Adrenal gland (tissue), 12 donors: ENCODE measurements around the gene B4GALT1. TPM values are rescaled to one million over a fixed set of nuclear protein-coding genes. Genes with fewer than 3 reads are reported as not detected.
A peak's percentile ranks its signal among the peaks of the same experiment; 100 is the strongest.
"Not testable (repeated sequence)": the region's sequence is repeated elsewhere in the genome, so short reads cannot be mapped to it uniquely, and the experiment has no call there.

ENCODE experiments used
- DNase-seq, 7 donors: peaks; one replicate each; pipeline ENCODE4 v3.0.0-alpha.2; 2019 to 2020
- H3K27ac ChIP-seq, 5 donors: fragments of 200-600 bp; sonication (generic) in 4 of 5; 1 replicate in 3 of 5; 2 replicates in 2 of 5; pipeline versions ENCODE4 v1.5.1 to v1.8.0; 2016 to 2020; ENCODE audit warnings: mild to moderate bottlenecking in 1 of 5
- H3K27me3 ChIP-seq: fragments of 200-600 bp; 2 replicates; pipeline ENCODE4 v1.8.0; 2021
- H3K36me3 ChIP-seq, 2 donors: fragments of 200-600 bp; replicated peaks in 1 of 2; 1 replicate in 1 of 2; 2 replicates in 1 of 2; pipeline versions ENCODE4 v1.5.1 to v1.8.0; 2018 to 2022
- H3K4me1 ChIP-seq, 2 donors: fragments of 200-600 bp; replicated peaks in 1 of 2; 1 replicate in 1 of 2; 2 replicates in 1 of 2; pipeline versions ENCODE4 v1.5.1 to v1.8.0; 2018 to 2021
- H3K4me3 ChIP-seq, 4 donors: fragments of 200-600 bp; sonication (generic) in 3 of 4; one replicate each; pipeline ENCODE4 v1.5.1; 2016 to 2018
- H3K9me3 ChIP-seq, 3 donors: fragments of 200-600 bp; sonication (generic) in 1 of 3; replicated peaks in 1 of 3; 1 replicate in 2 of 3; 2 replicates in 1 of 3; pipeline versions ENCODE4 v1.5.1 to v1.8.0; 2016 to 2021
- CTCF ChIP-seq, 6 experiments: fragments of 450-650 bp in 4 of 6; fragments of 200-600 bp in 2 of 6; sonication (generic) in 1 of 6; IDR thresholded peaks; 1 replicate in 5 of 6; 2 replicates in 1 of 6; pipeline versions ENCODE4 v1.5.1 to v1.8.0; 2016 to 2021; ENCODE audit warnings: antibody characterized with exemption in 6 of 6, mild to moderate bottlenecking in 2 of 6, moderate library complexity in 1 of 6
- POLR2A ChIP-seq, 2 donors: fragments of 450-650 bp; IDR thresholded peaks; one replicate each; pipeline ENCODE4 v1.6.1; 2017; ENCODE audit warnings: antibody characterized with exemption in 2 of 2, mild to moderate bottlenecking in 2 of 2, moderate library complexity in 1 of 2
- WGBS, 4 donors: extraction: QIAGEN DNeasy Blood & Tissue Kit in 2 of 4; methylation state at CpG; one replicate each; pipeline versions ENCODE4 v1.1.5 to v1.1.7; 2013 to 2017; 5-methylcytosine and 5-hydroxymethylcytosine counted together
- intact Hi-C, 2 donors: fragments of 100-400 bp; cut with DNase I; formaldehyde crosslinking; loops; one replicate each; pipeline versions ENCODE4 v1.14.1 to v1.15.0; 2022 to 2023
- polyA plus RNA-seq, 3 donors: library from polyadenylated mRNA; stranded (reverse); fragments of 200-250 nt in 2 of 3; fragments of 350-450 nt in 1 of 3; fragmentation: Illumina TruSeq in 1 of 3; extraction: RNeasy Lipid Tissue Mini Kit (QIAGEN cat#74804) in 1 of 3; gene quantifications; one replicate each; pipeline ENCODE4 v1.2.3, GENCODE V29; 2013 to 2014
- total RNA-seq, 9 donors: library from RNA; depleted of rRNA in 4 of 9; stranded (reverse); fragments of >200 nt in 4 of 9; fragments of 120-200 nt in 1 of 9; fragmentation: NEBNext Ultra II Directional in 1 of 9; extraction: Animal tissue kit (Norgen Biotek cat#: 25700) in 1 of 9; gene quantifications; one replicate each; pipeline versions ENCODE4 v1.1.0 to v1.2.4, GENCODE V29; 2013 to 2023
- donor health status: healthy with polysubstance abuse.
- donor health status: Bipolar disorder and iron deficiency.
- donor health status: DM: yes; HTN: yes; CAD: no.
- donor health status: DM: no; HTN: no; CAD: no.
- donor health status: DM: no; HTN: no; CAD: no.
- donor health status: DM: yes; HTN: yes; CAD: no.

Gene B4GALT1
- total and polyA plus RNA-seq, 12 donors, result 18.7 to 117 (median 62.7) TPM

- 0 to 1% (median 0%) methylated on average over 11 to 51 of the region's 51 CpGs for WGBS, 4 donors
- H3K27ac ChIP-seq, result peak overlapping the region; percentile 82 to 99 (median 96)
- DNase-seq, result peak; percentile 49 to 78 (median 70)
- TF ChIP-seq POLR2A (IDR thresholded peaks at IDR 0.05), result no peak
- no peak for TF ChIP-seq CTCF (IDR thresholded peaks at IDR 0.05)
- intact Hi-C loops, result loop anchor here in 1 of 2 donors (5.0 kb wide), 1 partner anchor 84 kb away; no protein-coding TSS in a partner anchor
- H3K36me3 ChIP-seq, result no peaks in the 10 kb centered on the region
- H3K4me1 ChIP-seq, result peaks cover 45 to 61% of the 10 kb centered on the region in 2 donors
- no peaks in the 10 kb centered on the region for H3K27me3 ChIP-seq
- H3K4me3 ChIP-seq, result peak overlapping the region; percentile 56 to 99 (median 84)
- no peaks in the 10 kb centered on the region for H3K9me3 ChIP-seq
These were observed 679 bp downstream of the B4GALT1 start for GRCh38 chr9:33166231-33167083.

GRCh38 chr9:33165263-33166151 lies 1.6 kb downstream of the B4GALT1 start:
- Histone ChIP-seq H3K36me3 (no peaks in the 10 kb centered on the region), H3K9me3 (no peaks in the 10 kb centered on the region), H3K4me3 (peak overlapping the region; percentile 56 to 99 (median 84)), H3K27me3 (no peaks in the 10 kb centered on the region), H3K4me1 (peaks cover 52 to 65% of the 10 kb centered on the region in 2 donors), H3K27ac (peak overlapping the region; percentile 82 to 99 (median 96))
- 16 to 21% (median 20%) methylated on average over 10 of the region's 10 CpGs for WGBS, 4 donors
- TF ChIP-seq CTCF (IDR thresholded peaks at IDR 0.05) (peak in 2 of 6 experiments; percentile 6 to 10), POLR2A (IDR thresholded peaks at IDR 0.05) (peak; percentile 10 to 34)
- intact Hi-C loops, result loop anchor here in 1 of 2 donors (5.0 kb wide), 1 partner anchor 83 kb away; no protein-coding TSS in a partner anchor
- peak in 6 of 7 donors; percentile 52 to 81 (median 74) for DNase-seq

- not testable (repeated sequence) for H3K36me3 ChIP-seq, DNase-seq, H3K27me3 ChIP-seq, H3K9me3 ChIP-seq
- WGBS, 4 donors, result 50 to 59% (median 51%) methylated on average over 7 of the region's 7 CpGs
- Histone ChIP-seq H3K4me1 (peaks cover 58 to 71% of the 10 kb centered on the region in 2 donors), H3K27ac (peak overlapping the region; percentile 82 to 99 (median 96)), H3K4me3 (peak overlapping the region in 2 of 4 donors; percentile 18 to 85)
- intact Hi-C loops, result loop anchor here in 1 of 2 donors (5.0 kb wide), 1 partner anchor 83 kb away; no protein-coding TSS in a partner anchor
These were observed 2.2 kb downstream of the B4GALT1 start for GRCh38 chr9:33164921-33165262.

GRCh38 chr9:33164138-33164809 lies 2.9 kb downstream of the B4GALT1 start:
- H3K9me3 ChIP-seq, result no peaks in the 10 kb centered on the region
- DNase-seq, result no peak
- H3K27me3 ChIP-seq, result no peaks in the 10 kb centered on the region
- H3K4me1 ChIP-seq, result peaks cover 65 to 77% of the 10 kb centered on the region in 2 donors
- H3K27ac ChIP-seq, result peak overlapping the region; percentile 82 to 99 (median 96)
- no peaks in the 10 kb centered on the region for H3K36me3 ChIP-seq
- TF ChIP-seq CTCF (IDR thresholded peaks at IDR 0.05) (no peak), POLR2A (IDR thresholded peaks at IDR 0.05) (peak in 1 of 2 donors; percentile 4)
- H3K4me3 ChIP-seq, result peak overlapping the region in 1 of 4 donors; percentile 85
- 34 to 45% (median 41%) methylated on average over 11 of the region's 11 CpGs for WGBS, 4 donors
- intact Hi-C loops, result no loop called here
